DND-41 (cell line): ENCODE measurements around the gene ZNF512.

ENCODE experiments used
- CTCF ChIP-seq: IDR thresholded peaks from 2 replicates; pipeline ENCODE4 v1.5.1; 2012; ENCODE audit warnings: borderline replicate concordance, low read length, moderate library complexity, mild to moderate bottlenecking; ENCODE audit not compliant: poor library complexity, severe bottlenecking; ENCODE audit errors: extremely low read depth
- EZH2 ChIP-seq: IDR thresholded peaks from 3 replicates; pipeline ENCODE4 v1.6.1; 2012; ENCODE audit warnings: borderline replicate concordance, low read depth, mild to moderate bottlenecking, moderate library complexity, low read length, inconsistent platforms; ENCODE audit not compliant: severe bottlenecking

- no peak for TF ChIP-seq CTCF
- no peak for TF ChIP-seq EZH2
Observed at GRCh38 chr2:27584597-27584996, 1.8 kb downstream of the ZNF512 start.
